NT2/D1 (cell line): ENCODE data around the gene ODC1.

Experiments
- SUZ12 ChIP-seq: IDR thresholded peaks from 2 replicates; pipeline ENCODE4 v1.6.1; 2011; ENCODE audit not compliant: insufficient read length, insufficient read depth; ENCODE audit errors: extremely low read depth
- YY1 ChIP-seq: IDR thresholded peaks from 2 replicates; pipeline ENCODE4 v1.6.1; 2011; ENCODE audit not compliant: insufficient read length, insufficient read depth
- ZNF274 ChIP-seq: IDR thresholded peaks from 2 replicates; pipeline ENCODE4 v1.6.1; 2011; ENCODE audit warnings: mild to moderate bottlenecking, low read depth, low read length

- no peak for TF ChIP-seq ZNF274
- no peak for TF ChIP-seq YY1
- TF ChIP-seq SUZ12 = no peak
Measured at GRCh38 chr2:10452312-10452711, 4.2 kb upstream of the ODC1 start.
